ENCODE results near the gene A4GNT.

A4GNT gene

DNA sequence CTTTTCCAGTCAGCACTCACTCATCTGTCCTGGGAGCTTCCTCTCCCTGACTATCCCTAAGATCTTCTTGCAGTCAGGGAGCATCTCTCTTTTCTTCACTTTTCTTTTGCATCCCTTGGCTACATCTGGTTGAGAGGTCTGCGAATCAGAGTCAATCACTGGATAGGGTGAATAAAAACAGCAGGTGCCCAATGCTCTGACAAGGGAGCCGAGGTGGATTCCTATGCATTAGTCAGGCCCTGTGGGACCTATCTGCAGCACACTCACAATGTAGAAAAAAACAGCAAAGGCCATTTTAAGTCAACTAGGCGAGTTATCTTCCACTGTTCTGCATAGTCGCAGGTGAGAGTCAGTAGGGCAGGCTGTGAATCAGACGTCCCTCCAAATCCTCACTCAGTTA, 52.3 kb downstream of the A4GNT start:
- TF ChIP-seq, protein P1, sequence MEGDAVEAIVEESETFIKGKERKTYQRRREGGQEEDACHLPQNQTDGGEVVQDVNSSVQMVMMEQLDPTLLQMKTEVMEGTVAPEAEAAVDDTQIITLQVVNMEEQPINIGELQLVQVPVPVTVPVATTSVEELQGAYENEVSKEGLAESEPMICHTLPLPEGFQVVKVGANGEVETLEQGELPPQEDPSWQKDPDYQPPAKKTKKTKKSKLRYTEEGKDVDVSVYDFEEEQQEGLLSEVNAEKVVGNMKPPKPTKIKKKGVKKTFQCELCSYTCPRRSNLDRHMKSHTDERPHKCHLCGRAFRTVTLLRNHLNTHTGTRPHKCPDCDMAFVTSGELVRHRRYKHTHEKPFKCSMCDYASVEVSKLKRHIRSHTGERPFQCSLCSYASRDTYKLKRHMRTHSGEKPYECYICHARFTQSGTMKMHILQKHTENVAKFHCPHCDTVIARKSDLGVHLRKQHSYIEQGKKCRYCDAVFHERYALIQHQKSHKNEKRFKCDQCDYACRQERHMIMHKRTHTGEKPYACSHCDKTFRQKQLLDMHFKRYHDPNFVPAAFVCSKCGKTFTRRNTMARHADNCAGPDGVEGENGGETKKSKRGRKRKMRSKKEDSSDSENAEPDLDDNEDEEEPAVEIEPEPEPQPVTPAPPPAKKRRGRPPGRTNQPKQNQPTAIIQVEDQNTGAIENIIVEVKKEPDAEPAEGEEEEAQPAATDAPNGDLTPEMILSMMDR (IDR thresholded peaks at IDR 0.05; ENCODE audit: borderline replicate concordance, control extremely low read depth, extremely low read depth, insufficient read depth, missing control alignments): no peak
- DNase-seq (ENCODE audit: low spot score): no peak
- in situ Hi-C loops (cut with MboI; ENCODE audit: low sequenced_read_pairs, unreplicated experiment): no loop called here

DNA sequence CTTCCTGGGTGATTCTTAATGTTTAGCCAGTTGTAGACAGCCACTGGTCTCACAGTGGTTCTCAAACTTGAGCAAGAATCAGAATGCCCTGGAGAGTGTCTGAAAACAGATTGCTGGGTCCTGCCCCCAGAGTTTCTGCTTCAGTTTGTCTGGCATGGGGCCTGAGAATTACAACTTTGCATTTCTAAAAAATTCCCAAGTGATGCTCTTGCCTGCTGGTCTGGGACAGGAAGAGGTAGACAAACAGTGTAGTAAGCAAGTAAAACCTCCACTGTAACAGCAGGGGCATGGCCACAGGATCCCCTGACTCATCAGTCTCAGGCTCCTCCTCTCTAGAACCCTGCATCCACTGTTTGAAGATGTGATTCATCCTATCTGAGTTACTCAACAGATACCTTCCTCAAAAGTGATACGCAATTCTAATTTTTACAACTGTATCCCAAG, 53.3 kb downstream of the A4GNT start:
- TF ChIP-seq, protein P1 (IDR thresholded peaks at IDR 0.05; ENCODE audit: borderline replicate concordance, control extremely low read depth, extremely low read depth, insufficient read depth, missing control alignments): no peak
- in situ Hi-C loops (cut with MboI; ENCODE audit: low sequenced_read_pairs, unreplicated experiment): no loop called here
- DNase-seq (ENCODE audit: low spot score): no peak

DNA sequence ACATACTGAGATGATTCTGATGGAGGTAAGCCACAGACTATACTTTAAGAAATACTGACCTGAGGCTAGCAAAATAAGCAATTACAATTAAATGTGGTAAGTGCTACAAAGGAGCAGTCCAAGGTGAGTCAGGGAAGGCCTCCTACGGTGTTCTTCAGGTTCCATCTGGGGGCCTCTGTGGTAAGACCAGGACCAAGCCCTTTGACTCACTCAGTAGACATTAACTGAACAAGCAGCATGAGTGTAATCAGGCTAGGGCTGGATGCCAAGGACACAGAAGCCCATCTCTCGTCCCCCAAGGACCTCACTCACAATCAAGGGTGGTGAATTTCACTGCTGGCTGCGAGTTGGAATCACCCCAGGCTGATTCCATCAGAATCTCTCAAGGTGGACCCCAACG, 54.1 kb downstream of the A4GNT start:
- no peak for DNase-seq (ENCODE audit: low spot score)
- in situ Hi-C loops (cut with MboI; ENCODE audit: low sequenced_read_pairs, unreplicated experiment): no loop called here
- TF ChIP-seq, protein P1 (IDR thresholded peaks at IDR 0.05; ENCODE audit: borderline replicate concordance, control extremely low read depth, extremely low read depth, insufficient read depth, missing control alignments): no peak

All from GM13976 (cell line).